HG02981 (cell line): ENCODE data around the gene TPST2.

Experiments used
- ATAC-seq: cut with Tn5 transposase; IDR thresholded peaks from one replicate; pipeline ENCODE4 v1.9.1; 2021; ENCODE audit warnings: mild to moderate bottlenecking, moderate library complexity; ENCODE audit not compliant: unreplicated experiment

TPST2 gene

DNA sequence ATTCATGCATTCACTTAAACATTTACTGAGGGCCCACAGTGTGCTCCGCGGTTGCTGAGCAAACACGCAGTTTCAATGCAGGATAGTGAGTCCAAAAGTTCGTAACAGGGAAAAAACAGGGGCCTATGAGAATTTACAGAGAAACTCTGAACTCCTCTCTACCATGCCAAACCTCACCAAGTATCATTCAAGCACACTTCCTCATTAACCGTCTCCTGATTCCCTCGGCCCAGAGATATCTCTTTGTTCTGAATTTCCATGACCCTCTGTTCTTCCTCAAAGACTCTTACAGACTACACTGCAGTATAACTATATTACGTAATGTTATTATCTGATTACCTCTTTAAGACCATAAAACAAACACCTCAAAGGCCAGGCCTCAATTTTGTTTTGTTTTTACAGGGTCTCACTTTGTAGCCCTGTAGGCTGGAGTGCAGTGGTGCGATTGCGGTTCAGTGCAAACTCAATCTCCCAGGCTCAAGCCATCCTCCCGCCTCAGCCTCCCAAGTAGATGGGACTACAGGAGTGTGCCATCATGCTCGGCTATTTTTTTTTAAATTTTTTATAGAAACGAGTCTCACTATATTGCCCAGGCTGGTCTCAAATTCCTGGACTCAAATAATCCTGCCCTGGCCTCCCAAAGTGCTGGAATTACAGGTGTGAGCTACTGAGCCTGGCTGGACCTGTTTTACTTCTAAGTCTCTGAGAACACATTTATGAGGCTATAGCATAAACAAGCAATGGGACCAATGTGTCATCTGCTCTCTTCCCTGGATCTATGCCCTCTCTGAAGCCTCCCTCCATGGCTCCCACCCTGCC, 109.9 kb downstream of the TPST2 start:
- no peak for ATAC-seq

DNA sequence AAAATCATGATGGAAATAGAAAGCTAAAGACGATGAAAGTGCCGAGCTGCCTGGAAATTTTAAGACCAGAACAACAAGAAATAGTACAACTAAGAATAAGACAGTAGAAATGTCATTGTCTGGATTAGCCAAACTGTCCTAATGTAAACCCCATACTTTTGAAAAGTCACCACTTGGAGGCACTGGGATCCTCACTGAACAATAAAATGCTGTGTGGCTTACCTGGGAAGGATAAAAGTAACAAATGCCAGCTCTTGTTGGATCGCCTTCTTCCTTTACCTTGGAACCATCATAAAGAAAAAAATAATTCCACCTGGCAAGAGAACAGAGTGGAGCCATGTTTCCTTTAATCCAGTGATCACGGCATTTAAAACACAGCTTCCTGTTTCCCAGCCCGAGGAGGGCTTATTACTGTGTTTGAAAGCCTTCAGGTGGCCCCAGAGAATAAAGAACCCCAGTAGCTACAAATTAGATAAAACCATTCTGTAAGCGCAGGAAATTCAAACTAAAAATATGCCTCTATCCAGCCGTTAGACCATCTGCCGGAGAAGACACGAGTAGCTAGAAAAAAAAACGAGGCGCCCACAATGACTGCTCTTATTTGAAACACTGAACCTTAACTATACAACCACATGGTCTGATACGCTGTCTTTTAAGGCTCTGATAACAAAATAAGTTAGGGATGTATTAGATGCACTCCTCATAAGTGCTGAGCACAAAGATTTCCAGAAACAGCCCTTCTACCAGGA, 110.7 kb downstream of the TPST2 start:
- ATAC-seq: no peak

DNA sequence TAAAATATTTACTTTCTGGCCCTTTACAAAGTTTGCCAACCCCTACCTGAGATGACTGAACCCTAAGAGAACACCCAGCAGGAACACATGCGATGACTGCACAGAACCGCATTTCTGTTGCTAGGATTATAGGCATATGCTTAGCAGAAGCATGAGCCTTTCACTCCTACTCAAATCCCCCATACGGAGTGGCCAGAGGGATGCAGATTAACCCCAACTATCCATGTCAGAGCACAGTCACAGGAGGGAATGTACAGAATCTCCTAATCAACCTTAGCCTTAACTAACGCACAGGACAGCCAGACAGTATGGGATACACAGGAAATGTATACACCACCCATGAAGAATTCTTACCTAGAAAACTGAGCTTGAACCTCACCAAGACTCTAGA, 112.6 kb downstream of the TPST2 start:
- no peak for ATAC-seq

DNA sequence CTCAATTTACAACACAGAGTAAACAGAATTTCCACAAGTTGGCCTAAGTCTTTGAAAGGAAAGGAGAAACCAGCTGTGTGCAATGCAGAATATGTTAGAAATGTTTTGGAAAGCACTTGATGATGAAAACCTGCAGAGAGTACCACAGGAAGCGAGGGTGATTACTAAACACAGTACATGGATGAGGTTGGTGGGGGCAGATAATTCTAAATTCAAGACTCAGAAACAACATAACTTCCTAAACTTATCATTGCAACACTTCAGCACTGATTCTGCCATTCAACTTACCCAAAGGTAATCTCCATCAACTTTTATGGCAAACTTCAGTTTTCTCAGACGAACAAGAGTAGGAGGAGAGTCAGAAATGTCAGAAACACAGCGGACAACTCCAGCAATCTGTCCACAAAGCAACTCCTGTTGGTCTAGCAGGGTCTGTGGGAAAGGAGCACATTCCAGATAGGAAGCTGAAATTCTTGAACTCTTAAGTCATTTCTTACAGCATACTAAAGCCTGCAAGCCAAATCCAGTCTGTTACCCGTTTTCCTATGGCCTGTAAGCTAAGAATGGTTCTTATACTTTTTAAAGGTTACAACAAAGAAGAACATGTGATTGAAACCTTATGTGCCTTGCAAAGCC, 113.1 kb downstream of the TPST2 start:
- ATAC-seq: no peak

DNA sequence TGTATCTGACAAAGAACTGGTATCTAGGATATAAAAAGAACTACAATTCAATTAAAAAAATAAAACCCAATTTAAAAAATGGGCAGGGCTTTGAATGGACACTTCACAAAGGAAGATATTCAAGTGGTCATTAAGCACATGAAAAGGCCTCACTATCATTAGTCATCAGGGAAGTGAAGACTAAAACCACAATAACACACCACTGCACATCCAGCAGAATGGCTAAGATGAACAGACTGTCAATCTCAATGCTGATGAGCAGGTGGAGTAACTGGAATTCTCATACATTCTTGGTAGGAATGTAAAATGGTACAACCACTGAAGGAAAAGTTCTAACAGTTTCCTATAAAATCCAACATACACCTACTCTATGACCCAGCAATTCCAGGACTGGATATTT, 115.2 kb downstream of the TPST2 start:
- ATAC-seq: no peak
